Caco-2 (cell line): ENCODE measurements around the gene SMTNL1. TPM values are rescaled to one million over a fixed set of nuclear protein-coding genes. Genes with fewer than 3 reads are reported as not detected.

Experiments
- BruUV-seq: library from RNA; stranded (reverse); fragments of 400-500 nt; replicated peaks from 2 replicates; lab custom pipeline; 2021; lab: Mats Ljungman, UMichigan
- CTCF ChIA-PET: fragments of 300-600 bp; sonication (Branson Sonifier 250); formaldehyde crosslinking; loops from one replicate; lab custom pipeline; 2022; ENCODE audit warnings: antibody characterized with exemption; lab: Charles Lee
- POLR2A ChIA-PET: fragments of 300-600 bp; sonication (Branson Sonifier 250); formaldehyde crosslinking; loops from one replicate; lab custom pipeline; 2022; ENCODE audit warnings: antibody characterized with exemption; lab: Charles Lee
- DNase-seq, 2 experiments: peaks; one replicate each; pipeline versions ENCODE4 v3.0.0 to v3.0.0-alpha.2; 2020 to 2022
- H3K27me3 ChIP-seq: replicated peaks from 2 replicates; pipeline ENCODE4 v1.6.0; 2011; ENCODE audit warnings: low read length; ENCODE audit not compliant: control insufficient read depth, insufficient read depth
- H3K36me3 ChIP-seq: 2 replicates; pipeline ENCODE4 v1.5.1; 2011; ENCODE audit warnings: low read length; ENCODE audit not compliant: control insufficient read depth, insufficient read depth
- H3K4me1 ChIP-seq: fragments of 250-450 bp; sonication (Bioruptor Pico); 2 replicates; pipeline ENCODE4 v1.5.1; 2020; ENCODE audit warnings: mild to moderate bottlenecking
- H3K4me3 ChIP-seq: 2 replicates; pipeline ENCODE4 v1.5.1; 2011; ENCODE audit warnings: low read depth, mild to moderate bottlenecking, control low read depth, low read length
- H3K9me3 ChIP-seq: fragments of 250-450 bp; sonication (Bioruptor Pico); 2 replicates; pipeline ENCODE4 v1.5.1; 2020; ENCODE audit warnings: mild to moderate bottlenecking, moderate library complexity
- H3K27ac Mint-ChIP-seq: one replicate; pipeline ENCODE4 v1.8.0; 2022; ENCODE audit warnings: mixed read lengths; ENCODE audit not compliant: unreplicated experiment
- H3K27me3 Mint-ChIP-seq: one replicate; pipeline ENCODE4 v1.8.0; 2022; ENCODE audit warnings: mixed read lengths; ENCODE audit not compliant: insufficient read depth, unreplicated experiment
- H3K36me3 Mint-ChIP-seq: one replicate; pipeline ENCODE4 v1.8.0; 2022; ENCODE audit warnings: mild to moderate bottlenecking, mixed read lengths; ENCODE audit not compliant: insufficient read depth, unreplicated experiment
- H3K4me1 Mint-ChIP-seq: one replicate; pipeline ENCODE4 v1.8.0; 2022; ENCODE audit warnings: low read depth, mixed read lengths; ENCODE audit not compliant: unreplicated experiment
- H3K4me3 Mint-ChIP-seq: one replicate; pipeline ENCODE4 v1.8.0; 2022; ENCODE audit warnings: mild to moderate bottlenecking, moderate library complexity, mixed read lengths; ENCODE audit not compliant: unreplicated experiment
- H3K9me3 Mint-ChIP-seq: one replicate; pipeline ENCODE4 v1.8.0; 2022; ENCODE audit warnings: mixed read lengths; ENCODE audit not compliant: unreplicated experiment
- intact Hi-C: fragments of 100-400 bp; cut with micrococcal nuclease; formaldehyde crosslinking; loops from one replicate; pipeline ENCODE4 v1.10.0; 2022; ENCODE audit not compliant: unreplicated experiment
- total RNA-seq: library from RNA; stranded (reverse); gene quantifications from 2 replicates; pipeline ENCODE4 v1.2.3, GENCODE V29; 2022
- TF ChIP-seq, protein P1 (sequence below), 2 experiments: fragments of 200-600 bp in 1 of 2; IDR thresholded peaks; 1 replicate in 1 of 2; 2 replicates in 1 of 2; pipeline versions ENCODE4 v1.5.1 to v1.8.0; 2011 to 2022; ENCODE audit warnings: antibody characterized with exemption in 1 of 2, control low read depth in 1 of 2, inconsistent platforms in 1 of 2, low read depth in 1 of 2, low read length in 1 of 2, mild to moderate bottlenecking in 1 of 2, moderate library complexity in 1 of 2; ENCODE audit not compliant: insufficient read depth in 1 of 2, severe bottlenecking in 1 of 2, unreplicated experiment in 1 of 2

SMTNL1 gene
- total RNA-seq, 1 experiment from 2014 or later: 0.18 TPM

DNA sequence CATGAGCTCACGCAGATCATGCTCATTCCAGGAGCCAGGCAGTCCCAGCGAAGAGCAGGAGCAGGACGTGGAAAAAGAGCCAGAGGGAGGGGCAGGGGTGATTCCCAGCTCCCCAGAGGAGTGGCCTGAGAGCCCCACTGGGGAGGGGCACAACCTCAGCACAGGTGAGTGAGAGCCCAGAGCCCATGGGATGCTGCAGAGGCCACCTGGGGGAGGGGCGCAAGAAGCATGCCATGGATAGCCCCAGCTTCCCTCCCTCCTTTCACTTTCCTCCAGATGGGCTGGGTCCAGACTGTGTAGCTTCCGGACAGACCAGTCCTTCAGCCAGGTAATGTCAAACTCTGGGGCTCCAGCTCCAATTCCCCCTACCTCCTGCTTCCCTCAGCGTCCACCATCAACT lies 6.2 kb downstream of the SMTNL1 start:
- H3K27me3 Mint-ChIP-seq: no peaks in the 10 kb centered on the region
- CTCF ChIA-PET: interaction anchor here (0.6 to 1.2 kb wide), 3 partner anchors 40 to 96 kb away, joined by 3 to 4 read pairs (median 3); no protein-coding TSS in a partner anchor
- POLR2A ChIA-PET: interaction anchor here (1.0 to 1.3 kb wide), 2 partner anchors 9 to 13 kb away, joined by 5 to 9 read pairs; partner anchors contain the start of gene TIMM10

DNA sequence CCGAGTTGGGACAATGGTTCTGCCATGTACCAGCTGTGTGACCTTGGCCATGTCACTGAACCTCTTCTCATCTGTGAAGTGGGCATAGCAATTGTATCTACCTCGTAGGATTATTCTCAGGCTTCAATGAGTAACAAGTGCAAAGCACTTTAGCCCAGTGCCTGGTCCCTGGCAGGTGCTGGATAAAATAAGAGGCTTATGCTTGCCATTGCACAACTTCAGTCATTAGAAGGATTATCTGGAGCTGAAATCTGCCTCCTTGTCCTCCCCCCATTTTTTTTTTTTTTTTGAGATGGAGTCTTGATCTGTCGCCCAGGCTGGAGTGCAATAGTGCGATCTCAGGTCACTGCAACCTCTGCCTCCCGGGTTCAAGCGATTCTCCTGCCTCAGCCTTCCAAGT lies 7.2 kb downstream of the SMTNL1 start:
- Mint-ChIP-seq H3K27ac (no peak overlapping the region), H3K27me3 (no peaks in the 10 kb centered on the region), H3K4me3 (no peak overlapping the region), H3K4me1 (peaks cover 22% of the 10 kb centered on the region), H3K9me3 (no peaks in the 10 kb centered on the region), H3K36me3 (peaks cover 6% of the 10 kb centered on the region)
- BruUV-seq: no TSS peak
- Histone ChIP-seq H3K4me1 (peaks cover 21% of the 10 kb centered on the region), H3K4me3 (no peak overlapping the region), H3K9me3 (no peaks in the 10 kb centered on the region), H3K36me3 (no peaks in the 10 kb centered on the region), H3K27me3 (no peaks in the 10 kb centered on the region)
- CTCF ChIA-PET: no interaction called here
- no peak for DNase-seq
- TF ChIP-seq, protein P1, sequence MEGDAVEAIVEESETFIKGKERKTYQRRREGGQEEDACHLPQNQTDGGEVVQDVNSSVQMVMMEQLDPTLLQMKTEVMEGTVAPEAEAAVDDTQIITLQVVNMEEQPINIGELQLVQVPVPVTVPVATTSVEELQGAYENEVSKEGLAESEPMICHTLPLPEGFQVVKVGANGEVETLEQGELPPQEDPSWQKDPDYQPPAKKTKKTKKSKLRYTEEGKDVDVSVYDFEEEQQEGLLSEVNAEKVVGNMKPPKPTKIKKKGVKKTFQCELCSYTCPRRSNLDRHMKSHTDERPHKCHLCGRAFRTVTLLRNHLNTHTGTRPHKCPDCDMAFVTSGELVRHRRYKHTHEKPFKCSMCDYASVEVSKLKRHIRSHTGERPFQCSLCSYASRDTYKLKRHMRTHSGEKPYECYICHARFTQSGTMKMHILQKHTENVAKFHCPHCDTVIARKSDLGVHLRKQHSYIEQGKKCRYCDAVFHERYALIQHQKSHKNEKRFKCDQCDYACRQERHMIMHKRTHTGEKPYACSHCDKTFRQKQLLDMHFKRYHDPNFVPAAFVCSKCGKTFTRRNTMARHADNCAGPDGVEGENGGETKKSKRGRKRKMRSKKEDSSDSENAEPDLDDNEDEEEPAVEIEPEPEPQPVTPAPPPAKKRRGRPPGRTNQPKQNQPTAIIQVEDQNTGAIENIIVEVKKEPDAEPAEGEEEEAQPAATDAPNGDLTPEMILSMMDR (IDR thresholded peaks at IDR 0.05; ENCODE audit: insufficient read depth in 1 of 2, low read depth in 1 of 2, low read length in 1 of 2, severe bottlenecking in 1 of 2, unreplicated experiment in 1 of 2): no peak
- POLR2A ChIA-PET: no interaction called here
- intact Hi-C loops: no loop called here

More for the DNA sequence above, 6.2 kb downstream of the SMTNL1 start:
- H3K4me1 Mint-ChIP-seq: peaks cover 22% of the 10 kb centered on the region
- no TSS peak for BruUV-seq
- intact Hi-C loops: no loop called here
- H3K9me3 ChIP-seq: no peaks in the 10 kb centered on the region
- H3K36me3 ChIP-seq: no peaks in the 10 kb centered on the region
- H3K4me3 Mint-ChIP-seq: peak overlapping the region; percentile 35
- no peaks in the 10 kb centered on the region for H3K9me3 Mint-ChIP-seq
- H3K4me1 ChIP-seq: peaks cover 21% of the 10 kb centered on the region
- no peaks in the 10 kb centered on the region for H3K27me3 ChIP-seq
- peaks cover 6% of the 10 kb centered on the region for H3K36me3 Mint-ChIP-seq
- DNase-seq: peak; percentile 64 to 70
- H3K27ac Mint-ChIP-seq: peak overlapping the region; percentile 17
- no peak overlapping the region for H3K4me3 ChIP-seq
- TF ChIP-seq, protein P1 (IDR thresholded peaks at IDR 0.05; ENCODE audit: insufficient read depth in 1 of 2, low read depth in 1 of 2, low read length in 1 of 2, severe bottlenecking in 1 of 2, unreplicated experiment in 1 of 2): no peak

DNA sequence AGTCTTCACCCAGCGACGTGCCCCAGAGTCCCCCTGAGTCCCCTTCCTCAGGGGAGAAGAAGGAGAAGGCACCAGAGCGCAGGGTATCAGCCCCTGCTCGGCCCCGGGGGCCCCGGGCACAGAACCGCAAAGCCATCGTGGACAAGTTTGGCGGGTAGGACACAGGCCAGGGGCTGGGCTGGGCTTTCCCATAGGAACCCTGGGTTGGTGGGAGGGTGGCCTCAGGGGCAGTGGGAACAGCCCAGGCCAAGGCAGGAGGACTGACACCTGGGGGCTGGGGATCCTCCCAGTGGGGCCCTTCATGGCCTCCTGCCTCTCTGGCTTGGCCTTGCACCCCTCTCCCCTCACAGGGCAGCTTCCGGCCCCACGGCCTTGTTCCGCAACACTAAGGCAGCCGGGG lies 8.5 kb downstream of the SMTNL1 start:
- intact Hi-C loops: no loop called here
- Mint-ChIP-seq H3K27me3 (no peaks in the 10 kb centered on the region), H3K4me3 (no peak overlapping the region), H3K36me3 (peaks cover 6% of the 10 kb centered on the region), H3K9me3 (no peaks in the 10 kb centered on the region), H3K4me1 (peaks cover 22% of the 10 kb centered on the region), H3K27ac (no peak overlapping the region)
- Histone ChIP-seq H3K27me3 (no peaks in the 10 kb centered on the region), H3K4me1 (peaks cover 30% of the 10 kb centered on the region), H3K36me3 (no peaks in the 10 kb centered on the region), H3K9me3 (no peaks in the 10 kb centered on the region), H3K4me3 (no peak overlapping the region)
- ChIA-PET POLR2A (no interaction called here), CTCF (interaction anchor here (0.7 kb wide), 1 partner anchor 24 kb away, joined by 3 read pairs; no protein-coding TSS in a partner anchor)
- no peak for DNase-seq
- TF ChIP-seq, protein P1 (IDR thresholded peaks at IDR 0.05; ENCODE audit: insufficient read depth in 1 of 2, low read depth in 1 of 2, low read length in 1 of 2, severe bottlenecking in 1 of 2, unreplicated experiment in 1 of 2): no peak
- BruUV-seq: no TSS peak
